WTC11 (cell line): Measurements from ENCODE around the gene DPP4.

Experiments used
- ARID4B ChIP-seq: sonication (generic); formaldehyde crosslinking; IDR thresholded peaks from 2 replicates; pipeline ENCODE4 v1.8.0; 2023; ENCODE audit warnings: missing genetic modification reagents, mild to moderate bottlenecking, borderline replicate concordance
- CTCF ChIP-seq: fragments of 200-600 bp; IDR thresholded peaks from 2 replicates; pipeline ENCODE4 v1.8.0; 2022; ENCODE audit warnings: antibody characterized with exemption
- IRF2 ChIP-seq: sonication (generic); formaldehyde crosslinking; IDR thresholded peaks from 2 replicates; pipeline ENCODE4 v1.8.0; 2022; ENCODE audit warnings: low read depth, missing genetic modification reagents, borderline replicate concordance
- MLX ChIP-seq: sonication (generic); formaldehyde crosslinking; IDR thresholded peaks from 2 replicates; pipeline ENCODE4 v1.8.1; 2023; ENCODE audit warnings: mild to moderate bottlenecking, missing genetic modification reagents, moderate library complexity
- SMAD3 ChIP-seq: sonication (generic); formaldehyde crosslinking; IDR thresholded peaks from 2 replicates; pipeline ENCODE4 v1.8.0; 2022; ENCODE audit warnings: missing genetic modification reagents, mild to moderate bottlenecking, borderline replicate concordance
- STAT6 ChIP-seq: sonication (generic); formaldehyde crosslinking; conservative IDR thresholded peaks from 2 replicates; pipeline ENCODE4 v1.8.1; 2023; ENCODE audit warnings: mild to moderate bottlenecking, low read depth, missing genetic modification reagents, moderate library complexity
- TEAD4 ChIP-seq: sonication (generic); formaldehyde crosslinking; IDR thresholded peaks from 2 replicates; pipeline ENCODE4 v1.8.0; 2022; ENCODE audit warnings: mild to moderate bottlenecking, missing genetic modification reagents
- ZBTB21 ChIP-seq: sonication (generic); formaldehyde crosslinking; IDR thresholded peaks from 2 replicates; pipeline ENCODE4 v1.8.1; 2023; ENCODE audit warnings: mild to moderate bottlenecking, missing genetic modification reagents, borderline replicate concordance
- ZMAT4 ChIP-seq: fragments of 250-450 bp; sonication (Bioruptor Pico); IDR thresholded peaks from 2 replicates; pipeline ENCODE4 v1.9.0; 2021; ENCODE audit warnings: mild to moderate bottlenecking
- ZNF138 ChIP-seq: sonication (generic); formaldehyde crosslinking; conservative IDR thresholded peaks from 2 replicates; pipeline ENCODE4 v1.8.1; 2022; ENCODE audit warnings: mild to moderate bottlenecking, moderate library complexity, missing genetic modification reagents
- TF ChIP-seq, protein P1 (sequence below): sonication (generic); formaldehyde crosslinking; IDR thresholded peaks from 2 replicates; pipeline ENCODE4 v1.8.0; 2022; ENCODE audit warnings: mild to moderate bottlenecking, missing genetic modification reagents

DNA sequence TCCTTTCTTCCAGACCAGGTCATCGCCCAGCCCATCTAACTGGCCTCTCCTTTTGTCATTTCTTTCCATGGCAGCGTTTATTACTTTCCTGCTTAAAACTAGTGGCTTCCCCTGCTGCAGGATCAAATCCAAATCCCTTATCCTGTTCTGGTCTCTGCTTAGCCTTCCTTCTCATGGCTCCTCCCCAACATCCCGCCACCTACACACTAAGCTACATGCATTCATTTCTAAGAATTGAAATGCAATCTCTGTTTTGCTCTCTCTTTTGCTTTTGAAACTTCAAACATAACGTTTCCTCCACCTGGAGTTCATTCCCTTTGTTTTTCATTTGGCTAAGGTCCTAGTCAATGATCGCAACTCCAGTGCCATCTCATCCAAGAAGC, 18.0 kb upstream of the DPP4 start:
- no peak for TF ChIP-seq CTCF
- TF ChIP-seq ARID4B (CRISPR knock-in tag): no peak
- TF ChIP-seq ZNF138 (CRISPR knock-in tag): no peak
- no peak for TF ChIP-seq ZBTB21
- no peak for TF ChIP-seq TEAD4 (CRISPR knock-in tag)
- TF ChIP-seq IRF2 (CRISPR knock-in tag): no peak
- TF ChIP-seq, protein P1, sequence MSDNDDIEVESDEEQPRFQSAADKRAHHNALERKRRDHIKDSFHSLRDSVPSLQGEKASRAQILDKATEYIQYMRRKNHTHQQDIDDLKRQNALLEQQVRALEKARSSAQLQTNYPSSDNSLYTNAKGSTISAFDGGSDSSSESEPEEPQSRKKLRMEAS: no peak
- no peak for TF ChIP-seq MLX (CRISPR knock-in tag)
- no peak for TF ChIP-seq ZMAT4 (CRISPR knock-in tag)
- no peak for TF ChIP-seq SMAD3
- no peak for TF ChIP-seq STAT6 (CRISPR knock-in tag)
